Neural cell (in vitro differentiated cells): ENCODE results near the gene TGFBRAP1. TPM values are rescaled to one million over a fixed set of nuclear protein-coding genes. Genes with fewer than 3 reads are reported as not detected.

Experiments
- H2AFZ ChIP-seq: fragments of 200-600, 300-800 bp; sonication (generic), shearing (Covaris generic); 2 replicates; pipeline ENCODE4 v1.6.0; 2014; ENCODE audit warnings: low read depth, mild to moderate bottlenecking, antibody characterized with exemption, low read length, moderate library complexity
- H3F3A ChIP-seq: fragments of 200-600 bp; shearing (Covaris generic); 2 replicates; pipeline ENCODE4 v1.6.1; 2016; ENCODE audit warnings: mild to moderate bottlenecking, moderate library complexity, mixed read lengths, antibody characterized with exemption, low read length; ENCODE audit not compliant: insufficient read depth, poor library complexity, severe bottlenecking
- H3K27ac ChIP-seq: fragments of 200-600, 300-800 bp; sonication (generic), shearing (Covaris generic); 2 replicates; pipeline ENCODE4 v1.5.1; 2014; ENCODE audit warnings: mild to moderate bottlenecking, low read length, moderate library complexity
- H3K27me3 ChIP-seq: fragments of 300-800, 200-600 bp; sonication (generic), shearing (Covaris generic); 2 replicates; pipeline ENCODE4 v1.6.0; 2014; ENCODE audit warnings: mild to moderate bottlenecking, low read depth, low read length, moderate library complexity; ENCODE audit not compliant: insufficient read depth
- H3K36me3 ChIP-seq: fragments of 300-800, 200-600 bp; sonication (generic), shearing (Covaris generic); 2 replicates; pipeline ENCODE4 v1.5.1; 2014; ENCODE audit warnings: mild to moderate bottlenecking, antibody characterized with exemption, low read length, moderate library complexity; ENCODE audit not compliant: insufficient read depth
- H3K4me2 ChIP-seq: fragments of 300-800, 200-600 bp; sonication (generic), shearing (Covaris generic); 2 replicates; pipeline ENCODE4 v1.6.0; 2014; ENCODE audit warnings: mild to moderate bottlenecking, low read length
- H3K4me3 ChIP-seq: fragments of 300-800, 200-600 bp; sonication (generic), shearing (Covaris generic); 2 replicates; pipeline ENCODE4 v1.5.1; 2014; ENCODE audit warnings: mild to moderate bottlenecking, low read length, moderate library complexity
- H3K79me2 ChIP-seq: fragments of 200-600 bp; shearing (Covaris generic); replicated peaks from 2 replicates; pipeline ENCODE4 v1.6.0; 2014; ENCODE audit warnings: mild to moderate bottlenecking, low read length, moderate library complexity; ENCODE audit not compliant: insufficient read depth
- H3K9ac ChIP-seq: fragments of 300-800, 200-600 bp; sonication (generic), shearing (Covaris generic); 2 replicates; pipeline ENCODE4 v1.6.1; 2016; ENCODE audit warnings: mild to moderate bottlenecking, low read length, mixed read lengths
- H3K9me2 ChIP-seq: fragments of 200-600 bp; shearing (Covaris generic); 2 replicates; pipeline ENCODE4 v1.6.1; 2016; ENCODE audit warnings: mild to moderate bottlenecking, low read length, mixed read lengths; ENCODE audit not compliant: insufficient read depth
- H3K9me3 ChIP-seq: fragments of 200-600, 300-800 bp; sonication (generic), shearing (Covaris generic); 2 replicates; pipeline ENCODE4 v1.6.1; 2016; ENCODE audit warnings: mild to moderate bottlenecking, mixed run types, low read length, moderate library complexity, mixed read lengths
- H4K20me1 ChIP-seq: fragments of 200-600 bp; shearing (Covaris generic); 2 replicates; pipeline ENCODE4 v1.6.1; 2016; ENCODE audit warnings: mild to moderate bottlenecking, mixed run types; ENCODE audit not compliant: insufficient read depth
- CTCF ChIP-seq: fragments of 450-650 bp; IDR thresholded peaks from 2 replicates; pipeline ENCODE4 v1.5.1; 2014; ENCODE audit warnings: antibody characterized with exemption, mild to moderate bottlenecking, moderate library complexity; ENCODE audit not compliant: poor library complexity, severe bottlenecking
- EP300 ChIP-seq: fragments of 450-650 bp; conservative IDR thresholded peaks from 2 replicates; pipeline ENCODE4 v1.6.1; 2014; ENCODE audit warnings: antibody characterized with exemption, mild to moderate bottlenecking, moderate library complexity; ENCODE audit not compliant: poor library complexity, severe bottlenecking
- EZH2 ChIP-seq: fragments of 200-600, 300-800 bp; shearing (Covaris generic), sonication (generic); IDR thresholded peaks from 2 replicates; pipeline ENCODE4 v1.6.1; 2014; ENCODE audit warnings: antibody characterized with exemption, low read length, borderline replicate concordance, mild to moderate bottlenecking; ENCODE audit not compliant: insufficient read depth, poor library complexity, severe bottlenecking
- MXI1 ChIP-seq: fragments of 450-650 bp; conservative IDR thresholded peaks from 2 replicates; pipeline ENCODE4 v1.6.1; 2014; ENCODE audit warnings: antibody characterized with exemption, mild to moderate bottlenecking; ENCODE audit not compliant: poor library complexity, severe bottlenecking
- POLR2AphosphoS5 ChIP-seq: IDR thresholded peaks from 2 replicates; pipeline ENCODE4 v1.6.1; 2012
- RAD21 ChIP-seq: fragments of 450-650 bp; conservative IDR thresholded peaks from 2 replicates; pipeline ENCODE4 v1.6.1; 2014; ENCODE audit warnings: antibody characterized with exemption, mild to moderate bottlenecking, moderate library complexity
- REST ChIP-seq: IDR thresholded peaks from 2 replicates; pipeline ENCODE4 v1.6.1; 2012; ENCODE audit warnings: borderline replicate concordance
- SMC3 ChIP-seq: fragments of 450-650 bp; conservative IDR thresholded peaks from 2 replicates; pipeline ENCODE4 v1.6.1; 2014; ENCODE audit warnings: antibody characterized with exemption, mild to moderate bottlenecking, moderate library complexity; ENCODE audit not compliant: poor library complexity
- TAF1 ChIP-seq: IDR thresholded peaks from 2 replicates; pipeline ENCODE4 v1.6.1; 2012; ENCODE audit warnings: low read depth
- polyA plus RNA-seq: library from polyadenylated mRNA; depleted of rRNA; stranded (reverse); fragments of >200 nt; gene quantifications from 2 replicates; pipeline ENCODE4 v1.2.3, GENCODE V29; 2014

The TGFBRAP1 gene
- polyA plus RNA-seq, 1 donor from 2014 or later, result 13.9 TPM

GRCh38 chr2:105215586-105216192 is 113.8 kb downstream of the TGFBRAP1 start:
- no peak for TF ChIP-seq MXI1
- no peak for TF ChIP-seq TAF1
- TF ChIP-seq REST, result no peak
- no peak for TF ChIP-seq POLR2AphosphoS5
- no peak for TF ChIP-seq EZH2
- no peak for TF ChIP-seq RAD21
- TF ChIP-seq EP300, result no peak
- TF ChIP-seq SMC3, result no peak
- TF ChIP-seq CTCF, result no peak
- Histone ChIP-seq H4K20me1 (no peaks in the 10 kb centered on the region), H3F3A (no peaks in the 10 kb centered on the region), H3K79me2 (no peaks in the 10 kb centered on the region), H3K4me3 (no peak overlapping the region), H3K27ac (no peak overlapping the region), H3K9ac (no peak overlapping the region), H3K9me2 (no peaks in the 10 kb centered on the region), H2AFZ (no peak overlapping the region), H3K36me3 (no peaks in the 10 kb centered on the region), H3K4me2 (no peak overlapping the region), H3K9me3 (no peaks in the 10 kb centered on the region), H3K27me3 (no peaks in the 10 kb centered on the region)

Other genes starting within 250 kb of the TGFBRAP1 start
- 4.1 and 6.8 TPM in 2 replicates for gene GPR45, start 88.0 kb downstream of the TGFBRAP1 start, polyA plus RNA-seq
- gene C2orf49, start 7.8 kb upstream of the TGFBRAP1 start, polyA plus RNA-seq, result 35.6 TPM in 2 replicates
- 1.0 and 3.5 TPM in 2 replicates for gene FHL2, start 69.3 kb upstream of the TGFBRAP1 start, polyA plus RNA-seq